ENCODE data around the gene PRDM12. TPM values are rescaled to one million over a fixed set of nuclear protein-coding genes. Genes with fewer than 3 reads are reported as not detected.
A peak's percentile ranks its signal among the peaks of the same experiment; 100 is the strongest.

PRDM12 gene
- total RNA-seq, 3 donors from 2014 or later = not detected

GRCh38 chr9:130707225-130707976, 43.0 kb downstream of the PRDM12 start:
- H3K27ac ChIP-seq = no peak overlapping the region
- H3K4me3 ChIP-seq = no peak overlapping the region
- no peaks in the 10 kb centered on the region for H3K4me1 ChIP-seq
- no peak for TF ChIP-seq POLR2A (IDR thresholded peaks at IDR 0.05)
- TF ChIP-seq CTCF (IDR thresholded peaks at IDR 0.05) = peak in 2 of 3 donors; percentile 53 to 70
- H3K36me3 ChIP-seq = no peaks in the 10 kb centered on the region
- intact Hi-C loops (cut with DNase I; ENCODE audit: low total_unique reads) = loop anchor here (10.0 kb wide), 1 partner anchor 157 kb away; no protein-coding TSS in a partner anchor
- DNase-seq (ENCODE audit: low spot score in 2 of 2) = no peak
- no peaks in the 10 kb centered on the region for H3K9me3 ChIP-seq
- H3K27me3 ChIP-seq = no peaks in the 10 kb centered on the region

GRCh38 chr9:130710822-130711352, 46.5 kb downstream of the PRDM12 start:
- Histone ChIP-seq H3K27me3 (no peaks in the 10 kb centered on the region), H3K36me3 (no peaks in the 10 kb centered on the region), H3K9me3 (no peaks in the 10 kb centered on the region), H3K4me1 (peaks cover 3 to 8% of the 10 kb centered on the region in 2 donors), H3K27ac (no peak overlapping the region), H3K4me3 (no peak overlapping the region)
- TF ChIP-seq POLR2A (IDR thresholded peaks at IDR 0.05) = no peak
- no peak for TF ChIP-seq CTCF (IDR thresholded peaks at IDR 0.05)
- no peak for TF ChIP-seq POLR2AphosphoS5 (IDR thresholded peaks at IDR 0.05)
- intact Hi-C loops (cut with DNase I; ENCODE audit: low total_unique reads) = loop anchor here (10.0 kb wide), 1 partner anchor 64 kb away; no protein-coding TSS in a partner anchor
- no peak for DNase-seq (ENCODE audit: low spot score in 2 of 2)

- H3K27me3 ChIP-seq = no peaks in the 10 kb centered on the region
- no peak for DNase-seq (ENCODE audit: low spot score in 2 of 2)
- H3K4me3 ChIP-seq = no peak overlapping the region
- no peaks in the 10 kb centered on the region for H3K9me3 ChIP-seq
- H3K36me3 ChIP-seq = no peaks in the 10 kb centered on the region
- no peak overlapping the region for H3K27ac ChIP-seq
- no peak for TF ChIP-seq POLR2A (IDR thresholded peaks at IDR 0.05)
- TF ChIP-seq CTCF (IDR thresholded peaks at IDR 0.05) = no peak
- TF ChIP-seq POLR2AphosphoS5 (IDR thresholded peaks at IDR 0.05) = no peak
- H3K4me1 ChIP-seq = peaks cover 3 to 8% of the 10 kb centered on the region in 2 donors
- intact Hi-C loops (cut with DNase I; ENCODE audit: low total_unique reads) = loop anchor here (10.0 kb wide), 1 partner anchor 63 kb away; no protein-coding TSS in a partner anchor
Observed at GRCh38 chr9:130711469-130711868, 47.1 kb downstream of the PRDM12 start.

- Histone ChIP-seq H3K27ac (peak overlapping the region; percentile 99), H3K27me3 (no peaks in the 10 kb centered on the region), H3K36me3 (no peaks in the 10 kb centered on the region), H3K9me3 (no peaks in the 10 kb centered on the region), H3K4me3 (peak overlapping the region; percentile 95 to 99 (median 99)), H3K4me1 (peaks cover 3 to 8% of the 10 kb centered on the region in 2 donors)
- DNase-seq (ENCODE audit: low spot score in 2 of 2) = peak; percentile 98 to 99
- intact Hi-C loops (cut with DNase I; ENCODE audit: low total_unique reads) = loop anchor here (10.0 kb wide), 1 partner anchor 62 kb away; no protein-coding TSS in a partner anchor
- TF ChIP-seq POLR2AphosphoS5 (IDR thresholded peaks at IDR 0.05) (peak; percentile 52 to 75 (median 61)), POLR2A (IDR thresholded peaks at IDR 0.05) (no peak), CTCF (IDR thresholded peaks at IDR 0.05) (peak in 1 of 3 donors; percentile 15)
Observed at GRCh38 chr9:130712564-130713285, 48.3 kb downstream of the PRDM12 start.

All from breast epithelium (tissue), 4 donors.